ENCODE results near the gene URI1. TPM values are rescaled to one million over a fixed set of nuclear protein-coding genes. Genes with fewer than 3 reads are reported as not detected.
A peak's percentile ranks its signal among the peaks of the same experiment; 100 is the strongest.
"Not testable (repeated sequence)": the region's sequence is repeated elsewhere in the genome, so short reads cannot be mapped to it uniquely, and the experiment has no call there.

The URI1 gene
- total RNA-seq, 1 donor from 2014 or later = 21.3 TPM

GRCh38 chr19:29940971-29941585, 961 bp upstream of the URI1 start:
- DNase-seq (ENCODE audit: low read depth in 2 of 2) = no peak

DNA sequence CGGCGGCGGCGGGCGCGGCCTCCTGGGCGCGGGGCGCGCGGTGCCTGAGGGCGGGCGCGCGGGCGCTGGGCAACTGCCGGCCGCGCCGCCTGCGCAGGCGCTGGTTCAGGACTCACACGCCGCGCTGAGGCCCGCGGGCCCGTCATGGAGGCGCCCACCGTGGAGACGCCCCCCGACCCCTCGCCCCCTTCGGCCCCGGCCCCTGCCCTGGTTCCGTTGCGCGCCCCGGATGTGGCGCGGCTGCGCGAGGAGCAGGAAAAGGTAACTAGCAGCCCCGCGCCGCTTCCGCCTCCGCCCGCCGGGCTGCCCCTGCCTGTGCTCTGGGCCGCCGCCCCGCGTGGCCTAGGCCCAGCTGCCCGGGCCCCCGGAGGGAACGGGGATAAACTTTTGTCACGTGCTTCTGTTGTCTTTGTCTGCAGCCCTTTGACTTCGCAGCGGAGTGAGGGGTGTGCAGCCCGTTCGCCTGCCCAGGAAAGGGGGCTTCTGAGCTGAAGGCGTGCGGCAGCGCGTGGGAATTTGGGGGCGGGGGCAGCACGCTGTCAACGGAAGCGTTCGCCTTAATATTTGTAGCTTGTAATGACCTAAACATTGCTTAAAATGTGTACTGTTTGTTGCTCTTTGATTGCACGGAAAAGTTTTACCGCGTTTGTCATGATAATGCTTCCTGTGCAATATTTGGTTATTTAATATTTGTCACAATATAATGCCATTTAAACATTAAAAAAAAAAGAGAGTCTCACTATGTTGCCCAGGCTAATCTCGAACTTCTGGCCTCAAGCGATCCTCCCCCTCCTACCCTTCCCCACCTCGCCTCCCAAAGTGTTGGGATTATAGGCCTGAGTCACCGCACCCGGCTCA, 594 bp downstream of the URI1 start:
- DNase-seq (ENCODE audit: low read depth in 2 of 2) = peak in 1 of 2 donors; percentile 36

DNA sequence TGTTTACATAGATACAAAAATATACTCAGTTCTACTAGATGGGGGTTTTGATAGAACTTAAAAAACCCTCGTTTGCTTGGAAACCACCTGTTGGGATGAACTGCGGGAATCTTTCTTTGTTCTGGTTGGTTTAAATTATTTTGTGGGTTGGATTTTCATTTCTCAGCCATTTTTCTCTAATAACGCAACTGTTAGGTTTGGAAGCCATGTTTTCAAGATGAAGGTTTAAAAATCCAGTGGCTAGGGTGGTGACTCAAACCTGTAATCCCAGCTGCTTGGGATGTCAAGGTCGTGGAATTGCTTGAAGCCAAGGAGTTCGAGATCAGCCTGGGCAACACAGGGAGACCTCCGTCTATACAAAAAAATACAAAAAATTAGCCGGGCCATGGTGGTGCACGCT, 1.6 kb downstream of the URI1 start:
- no peak for DNase-seq (ENCODE audit: low read depth in 2 of 2)

DNA sequence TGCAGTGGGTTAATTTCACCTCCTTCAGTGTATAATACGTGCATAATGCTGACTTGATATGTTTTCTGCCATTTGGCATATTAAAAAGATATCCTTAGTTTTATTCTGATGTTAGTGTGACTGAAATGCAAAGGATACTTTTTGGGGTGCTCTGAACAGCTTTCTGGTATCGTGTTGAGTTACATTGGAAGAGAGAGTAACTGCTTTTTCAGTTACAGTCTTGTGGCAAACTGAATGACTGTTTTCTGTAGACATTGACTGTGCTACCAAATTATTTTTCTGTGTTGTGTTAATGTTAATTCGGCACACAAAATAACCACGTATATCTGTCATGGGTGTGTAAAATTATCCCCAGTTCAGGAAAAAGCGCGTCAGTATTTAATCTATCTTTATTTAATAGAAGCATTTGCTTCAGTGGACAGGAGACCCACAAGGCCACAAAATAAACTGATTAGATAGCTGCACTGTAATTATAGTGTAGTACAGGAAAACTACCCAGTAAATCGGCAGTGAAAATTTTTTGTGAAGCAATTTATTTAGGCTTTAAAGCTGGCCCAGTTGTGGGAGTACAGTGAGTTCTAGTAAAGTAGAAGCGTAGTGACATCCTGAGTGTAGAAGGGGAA, 2.5 kb downstream of the URI1 start:
- no peak for DNase-seq (ENCODE audit: low read depth in 2 of 2)

DNA sequence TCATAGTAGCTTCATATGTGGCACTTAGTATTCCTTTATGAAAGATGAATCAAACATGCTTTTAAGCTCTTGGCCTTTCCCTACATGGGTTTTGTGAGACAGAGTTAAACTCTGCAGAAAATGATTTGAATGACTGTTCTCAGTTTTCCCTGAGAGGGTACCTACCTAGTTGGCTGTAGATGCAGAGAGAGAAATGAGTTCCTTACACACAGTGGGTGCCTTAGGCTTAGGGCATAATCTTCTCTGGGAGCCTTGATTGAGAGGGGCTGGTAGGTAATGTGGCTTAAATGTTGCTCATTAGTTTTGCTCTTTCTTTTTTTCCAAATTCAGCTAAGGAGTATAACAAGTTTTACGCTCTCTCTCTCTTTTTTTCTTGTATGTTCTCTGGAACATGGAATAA, 3.0 kb downstream of the URI1 start:
- DNase-seq (ENCODE audit: low read depth in 2 of 2) = no peak

GRCh38 chr19:29945433-29945832, 3.4 kb downstream of the URI1 start:
- DNase-seq (ENCODE audit: low read depth in 2 of 2) = no peak

- no peak for DNase-seq (ENCODE audit: low read depth in 2 of 2)
Measured at GRCh38 chr19:29946645-29947044, 4.6 kb downstream of the URI1 start.

DNA sequence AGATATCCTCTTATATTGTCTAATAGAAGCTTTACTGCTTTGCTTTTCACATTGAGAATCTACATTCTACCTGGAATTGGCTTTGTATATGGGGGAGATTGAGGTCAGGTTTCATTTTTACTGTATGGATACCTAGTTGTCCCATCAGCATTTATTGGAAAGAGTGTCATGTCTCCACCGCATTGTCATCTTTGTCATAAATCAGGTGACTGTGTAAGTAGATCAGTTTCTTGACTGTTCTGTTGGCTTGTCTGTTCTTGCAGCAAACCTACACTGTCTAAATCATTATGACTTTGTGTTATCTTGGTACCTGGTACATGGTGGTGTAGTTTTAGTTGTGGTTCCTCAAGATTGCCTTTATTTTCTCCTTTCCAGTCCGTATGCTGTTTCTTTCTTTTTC, 5.8 kb downstream of the URI1 start:
- no peak for DNase-seq (ENCODE audit: low read depth in 2 of 2)

DNA sequence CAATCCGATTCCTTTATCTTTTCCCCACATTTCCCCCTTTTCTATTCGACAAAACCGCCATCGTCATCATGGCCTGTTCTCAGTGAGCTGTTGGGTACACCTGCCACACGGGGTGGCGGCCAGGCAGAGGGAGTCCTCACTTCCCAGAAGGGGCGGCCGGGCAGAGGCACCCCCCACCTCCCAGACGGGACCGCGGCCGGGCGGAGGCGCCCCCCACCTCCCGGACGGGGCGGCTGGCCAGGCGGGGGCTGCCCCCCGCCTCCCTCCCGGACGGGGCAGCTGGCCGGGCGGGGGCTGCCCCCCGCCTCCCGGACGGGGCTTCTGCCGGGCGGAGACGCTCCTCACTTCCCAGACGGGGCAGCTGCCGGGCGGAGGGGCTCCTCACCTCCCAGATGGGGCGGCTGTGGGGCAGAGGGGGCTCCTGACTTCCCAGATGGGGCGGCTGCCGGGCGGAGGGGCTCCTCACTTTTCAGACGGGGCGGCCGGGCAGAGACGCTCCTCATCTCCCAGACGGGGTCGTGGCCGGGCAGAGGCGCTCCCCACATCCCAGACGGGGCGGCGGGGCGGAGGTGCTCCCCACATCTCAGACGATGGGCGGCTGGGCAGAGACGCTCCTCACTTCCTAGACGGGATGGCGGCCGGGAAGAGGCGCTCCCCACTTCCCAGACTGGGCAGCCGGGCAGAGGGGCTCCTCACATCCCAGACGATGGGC, 6.9 kb downstream of the URI1 start:
- not testable (repeated sequence) for DNase-seq (ENCODE audit: low read depth in 2 of 2)

DNA sequence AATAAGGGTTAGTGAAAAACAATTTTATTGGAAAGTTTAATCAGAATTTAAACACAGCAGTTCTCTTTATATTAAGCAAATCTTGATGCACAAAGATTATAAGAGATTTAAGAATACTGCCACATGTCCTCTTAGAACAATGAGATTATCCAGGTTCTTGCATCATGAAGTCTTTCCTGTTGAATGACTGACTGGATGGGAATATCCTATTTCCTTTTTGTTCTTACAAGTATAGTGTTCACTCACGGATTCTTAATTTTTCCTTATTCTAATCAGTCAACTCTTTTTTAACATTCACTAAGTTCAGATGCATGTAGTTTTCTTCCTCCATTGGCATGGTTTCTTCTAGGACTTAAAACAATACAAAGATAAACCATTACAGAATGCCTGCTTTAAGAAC, 10.1 kb downstream of the URI1 start:
- DNase-seq (ENCODE audit: low read depth in 2 of 2) = peak in 1 of 2 donors; percentile 40

DNA sequence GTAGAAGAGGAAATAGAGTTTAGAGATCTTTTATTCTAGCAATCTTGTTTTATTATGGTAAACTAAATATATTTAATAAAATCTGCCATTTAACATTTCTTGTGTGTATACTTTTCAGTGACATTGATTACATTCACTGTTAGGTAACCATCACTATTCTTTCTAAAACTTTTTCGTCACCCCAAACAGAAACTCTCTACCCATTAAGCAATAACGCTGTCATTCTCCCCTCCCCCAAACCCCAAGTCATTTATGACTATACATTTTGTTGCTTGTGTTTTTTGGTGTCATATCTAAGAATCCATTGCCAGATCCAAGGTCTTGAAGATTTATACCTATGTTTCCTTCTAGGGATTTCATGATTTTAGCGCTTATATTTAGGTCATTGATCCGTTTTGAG, 10.6 kb downstream of the URI1 start:
- no peak for DNase-seq (ENCODE audit: low read depth in 2 of 2)

DNA sequence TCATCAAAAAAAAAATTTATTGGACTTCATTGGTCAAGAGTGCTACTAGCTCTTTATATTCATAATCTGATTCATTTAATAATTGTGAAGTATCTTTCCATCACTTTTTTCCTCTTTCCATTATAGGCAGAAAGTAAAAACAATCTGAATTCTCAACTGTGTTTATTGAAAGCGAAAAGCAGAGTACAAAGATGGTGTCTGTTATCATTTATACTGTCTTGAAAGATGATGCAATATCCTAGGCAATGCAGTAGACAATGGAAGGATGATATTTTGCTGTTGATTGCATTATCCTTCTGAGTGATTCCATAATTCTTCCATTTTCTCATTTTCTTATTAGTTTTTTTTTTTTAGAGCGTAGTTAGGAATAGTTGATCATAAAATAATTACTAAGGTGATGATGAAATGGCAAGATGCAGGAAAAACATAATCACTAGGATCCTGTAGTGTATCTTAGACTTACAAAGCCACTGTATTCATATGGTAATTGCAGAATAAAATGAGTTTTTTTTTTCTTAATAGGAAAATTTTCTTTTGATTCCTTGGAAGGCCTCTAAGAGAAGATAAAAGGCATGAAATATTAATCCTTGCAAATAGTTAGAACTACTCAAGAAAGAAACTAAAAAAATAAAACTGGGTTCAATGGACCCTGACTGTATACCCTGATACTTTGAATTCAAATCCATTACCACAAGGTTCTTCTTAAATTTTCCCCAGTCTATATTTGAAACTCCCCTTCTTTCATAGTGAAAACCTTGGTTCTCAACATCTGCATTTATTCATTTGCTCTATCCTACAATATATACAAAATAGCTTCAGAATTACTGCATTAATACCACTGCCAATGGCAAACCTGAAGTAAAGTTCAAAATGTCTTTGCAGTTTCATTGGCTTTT, 11.6 kb downstream of the URI1 start:
- no peak for DNase-seq (ENCODE audit: low read depth in 2 of 2)

DNA sequence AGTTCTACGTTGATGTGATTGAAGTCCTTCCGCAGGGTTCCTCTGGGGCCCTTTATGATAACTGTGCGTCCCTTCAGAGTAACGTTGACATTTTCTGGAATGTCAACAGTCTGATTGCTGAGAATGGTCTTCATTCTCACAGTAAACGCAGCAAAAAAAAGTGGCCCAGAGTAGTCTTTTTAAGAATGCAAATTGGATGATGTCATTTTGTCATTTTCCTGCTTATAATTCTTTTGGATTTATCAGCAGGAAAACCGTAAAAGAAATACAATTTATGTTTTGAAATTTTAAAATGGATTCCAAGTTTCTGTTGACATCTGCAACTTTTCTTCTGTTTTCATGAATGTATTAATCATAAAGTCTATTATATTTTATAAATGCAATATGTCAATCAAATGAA, 14.8 kb downstream of the URI1 start:
- no peak for DNase-seq (ENCODE audit: low read depth in 2 of 2)

- DNase-seq (ENCODE audit: low read depth in 2 of 2) = no peak
Measured at GRCh38 chr19:29961311-29961710, 19.3 kb downstream of the URI1 start.

- no peak for DNase-seq (ENCODE audit: low read depth in 2 of 2)
Measured at GRCh38 chr19:29962793-29963192, 20.8 kb downstream of the URI1 start.

DNA sequence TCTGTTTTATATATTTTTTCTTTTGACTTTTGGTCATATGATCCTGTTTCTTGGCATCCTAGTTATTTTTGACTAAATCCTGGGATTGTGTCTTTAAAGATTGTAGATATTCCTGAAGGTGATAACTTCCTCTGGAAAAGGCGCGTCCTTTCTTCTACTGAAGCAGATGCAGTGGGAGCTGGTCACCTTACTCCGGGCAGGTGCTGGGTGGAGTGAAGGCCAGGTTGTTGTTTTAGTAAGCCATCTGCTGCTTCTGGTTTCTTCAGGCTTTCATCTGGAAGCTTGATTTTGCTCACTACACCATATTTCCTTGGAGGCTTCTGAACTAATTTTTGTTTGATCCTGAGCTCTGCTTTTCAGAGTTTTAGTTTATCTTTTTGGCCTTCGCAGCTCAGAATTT, 21.5 kb downstream of the URI1 start:
- DNase-seq (ENCODE audit: low read depth in 2 of 2) = no peak

DNA sequence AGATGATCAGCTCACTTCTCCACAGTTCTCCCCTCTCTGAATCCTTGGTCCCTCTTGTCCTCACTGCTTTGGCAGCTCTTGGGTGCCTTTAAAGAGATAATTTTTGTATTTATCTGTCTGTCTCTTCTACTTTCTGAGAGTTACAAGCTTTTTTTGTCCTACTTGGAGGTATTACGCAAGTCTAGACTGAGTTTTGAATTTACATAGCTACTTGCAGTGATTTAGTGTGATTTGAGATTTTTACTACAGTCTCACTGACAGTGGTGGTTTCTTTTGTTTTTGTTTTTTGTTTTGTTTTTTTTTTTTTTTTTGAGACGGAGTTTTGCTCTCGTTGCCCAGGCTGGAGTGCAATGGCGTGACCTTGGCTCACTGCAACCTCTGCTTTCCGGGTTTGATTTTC, 22.1 kb downstream of the URI1 start:
- no peak for DNase-seq (ENCODE audit: low read depth in 2 of 2)

- DNase-seq (ENCODE audit: low read depth in 2 of 2) = no peak
Measured at GRCh38 chr19:29965492-29965891, 23.5 kb downstream of the URI1 start.

DNA sequence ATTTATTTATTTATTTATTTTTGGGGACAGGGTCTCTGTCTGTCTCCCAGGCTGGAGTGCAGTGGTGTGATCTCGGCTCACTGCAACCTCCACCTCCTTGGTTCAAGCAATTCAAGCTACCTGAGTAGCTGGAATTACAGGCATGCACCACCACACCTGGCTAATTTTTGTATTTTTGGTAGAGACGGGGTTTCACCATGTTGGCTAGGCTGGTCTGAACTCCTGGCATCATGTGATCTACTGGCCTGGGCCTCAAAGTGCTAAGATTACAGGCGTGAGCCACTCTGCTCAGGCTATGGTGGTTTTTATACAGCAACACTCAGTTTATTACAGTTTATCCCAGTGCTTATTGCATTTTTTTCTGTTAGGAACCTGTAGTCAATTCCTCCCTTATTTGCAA, 24.1 kb downstream of the URI1 start:
- DNase-seq (ENCODE audit: low read depth in 2 of 2) = not testable (repeated sequence)

DNA sequence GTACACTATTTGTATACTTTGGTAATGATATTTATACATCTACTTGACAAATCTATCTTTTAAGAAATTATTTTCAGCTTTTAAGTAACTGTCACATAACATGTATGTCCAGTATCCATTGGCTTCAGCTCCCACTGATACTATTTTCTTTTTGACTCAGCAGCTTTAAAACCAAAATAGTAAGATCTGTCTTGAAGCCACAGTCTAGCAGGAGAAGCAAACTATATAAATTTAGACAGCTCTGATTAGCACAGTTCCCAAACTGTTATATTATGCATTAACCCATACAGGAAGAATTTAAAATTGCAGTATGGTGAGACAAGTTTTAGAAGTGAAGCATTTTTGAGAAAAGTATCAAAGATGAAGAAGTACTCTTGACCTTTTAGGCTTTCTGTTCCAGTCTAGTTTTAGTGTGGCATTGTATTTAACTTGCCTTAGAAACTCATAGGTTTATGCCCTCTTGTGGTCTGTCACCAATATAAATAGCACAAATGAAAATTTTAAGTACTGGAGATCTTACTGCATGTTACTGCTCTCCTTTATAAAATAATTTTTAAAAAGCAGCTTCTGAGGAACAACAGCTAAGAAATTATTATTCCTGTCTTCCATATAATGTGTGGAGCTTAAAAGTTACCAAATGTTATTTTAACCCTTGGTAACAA, 24.7 kb downstream of the URI1 start:
- peak in 1 of 2 donors; percentile 13 for DNase-seq (ENCODE audit: low read depth in 2 of 2)

DNA sequence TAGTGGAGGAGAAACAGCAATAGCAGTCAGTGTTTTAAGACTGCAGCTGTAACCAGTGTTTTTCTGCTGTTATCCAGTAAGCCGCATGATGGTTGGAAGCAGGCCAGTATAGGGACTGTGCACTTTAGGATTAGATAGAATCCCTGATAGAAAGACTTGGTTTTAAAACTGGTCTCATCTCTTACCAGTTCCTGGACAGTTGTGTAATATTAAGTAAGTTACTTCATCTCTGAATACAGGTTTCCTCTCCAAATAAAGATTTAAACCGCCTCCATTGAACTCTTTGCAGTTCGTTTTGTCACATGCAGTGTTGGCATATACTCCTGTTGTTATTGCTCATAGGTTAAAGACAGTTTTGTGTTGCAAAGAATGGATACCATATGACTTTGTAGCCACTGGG, 25.6 kb downstream of the URI1 start:
- no peak for DNase-seq (ENCODE audit: low read depth in 2 of 2)

All from dermis microvascular lymphatic vessel endothelial cell (primary cell).